ENCODE measurements around the gene ESRP2.

ESRP2 gene

DNA sequence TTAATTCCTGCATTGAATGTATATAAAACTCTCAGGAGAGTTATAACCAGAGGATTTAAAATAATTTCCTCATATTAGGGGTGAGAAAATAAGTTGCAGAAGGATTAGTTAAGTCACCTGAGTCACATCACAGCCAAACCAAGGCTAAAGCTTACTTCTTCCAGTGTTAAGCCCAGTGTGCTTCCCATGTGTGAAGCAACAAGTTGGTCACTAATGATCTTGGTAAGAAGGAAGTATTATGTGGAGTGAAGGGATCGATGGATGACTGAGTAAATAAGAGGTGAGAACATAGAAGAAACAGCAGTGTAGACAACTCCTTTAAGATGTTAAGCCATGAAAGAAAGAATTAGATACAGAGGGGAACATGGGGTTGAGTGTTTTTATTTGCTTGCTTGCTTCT is 20.6 kb downstream of the ESRP2 start:
- Histone ChIP-seq H3K4me2 (ENCODE audit: low read length) (no peak overlapping the region), H3K36me3 (ENCODE audit: control insufficient read depth, low read length) (no peaks in the 10 kb centered on the region; the same call in 1 of the 2 replicates), H3K27me3 (ENCODE audit: control insufficient read depth, low read length) (no peaks in the 10 kb centered on the region), H3K27ac (ENCODE audit: low read depth, low read length) (no peak overlapping the region), H4K20me1 (ENCODE audit: control insufficient read depth, insufficient read depth, low read depth, low read length) (no peaks in the 10 kb centered on the region), H3K4me3 (ENCODE audit: low read length) (no peak overlapping the region), H3K9me3 (ENCODE audit: control insufficient read depth, insufficient read depth, low read length) (no peaks in the 10 kb centered on the region), H3K79me2 (ENCODE audit: control insufficient read depth, low read length) (no peaks in the 10 kb centered on the region), H3K4me1 (ENCODE audit: control insufficient read depth, low read length) (peaks cover 3% of the 10 kb centered on the region; the same call in 1 of the 2 replicates), H3K9me2 (replicated peaks; ENCODE audit: control insufficient read depth, low read length) (no peaks in the 10 kb centered on the region), H3F3A (ENCODE audit: control insufficient read depth, insufficient read depth) (peaks cover 2% of the 10 kb centered on the region; the same call in 1 of the 2 replicates)
- TF ChIP-seq, protein P1, sequence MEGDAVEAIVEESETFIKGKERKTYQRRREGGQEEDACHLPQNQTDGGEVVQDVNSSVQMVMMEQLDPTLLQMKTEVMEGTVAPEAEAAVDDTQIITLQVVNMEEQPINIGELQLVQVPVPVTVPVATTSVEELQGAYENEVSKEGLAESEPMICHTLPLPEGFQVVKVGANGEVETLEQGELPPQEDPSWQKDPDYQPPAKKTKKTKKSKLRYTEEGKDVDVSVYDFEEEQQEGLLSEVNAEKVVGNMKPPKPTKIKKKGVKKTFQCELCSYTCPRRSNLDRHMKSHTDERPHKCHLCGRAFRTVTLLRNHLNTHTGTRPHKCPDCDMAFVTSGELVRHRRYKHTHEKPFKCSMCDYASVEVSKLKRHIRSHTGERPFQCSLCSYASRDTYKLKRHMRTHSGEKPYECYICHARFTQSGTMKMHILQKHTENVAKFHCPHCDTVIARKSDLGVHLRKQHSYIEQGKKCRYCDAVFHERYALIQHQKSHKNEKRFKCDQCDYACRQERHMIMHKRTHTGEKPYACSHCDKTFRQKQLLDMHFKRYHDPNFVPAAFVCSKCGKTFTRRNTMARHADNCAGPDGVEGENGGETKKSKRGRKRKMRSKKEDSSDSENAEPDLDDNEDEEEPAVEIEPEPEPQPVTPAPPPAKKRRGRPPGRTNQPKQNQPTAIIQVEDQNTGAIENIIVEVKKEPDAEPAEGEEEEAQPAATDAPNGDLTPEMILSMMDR (IDR thresholded peaks at IDR 0.05; ENCODE audit: low read depth, low read length, poor library complexity, severe bottlenecking): no peak
- TF ChIP-seq EZH2phosphoT487 (IDR thresholded peaks at IDR 0.05; ENCODE audit: borderline replicate concordance, low read length): no peak

DNA sequence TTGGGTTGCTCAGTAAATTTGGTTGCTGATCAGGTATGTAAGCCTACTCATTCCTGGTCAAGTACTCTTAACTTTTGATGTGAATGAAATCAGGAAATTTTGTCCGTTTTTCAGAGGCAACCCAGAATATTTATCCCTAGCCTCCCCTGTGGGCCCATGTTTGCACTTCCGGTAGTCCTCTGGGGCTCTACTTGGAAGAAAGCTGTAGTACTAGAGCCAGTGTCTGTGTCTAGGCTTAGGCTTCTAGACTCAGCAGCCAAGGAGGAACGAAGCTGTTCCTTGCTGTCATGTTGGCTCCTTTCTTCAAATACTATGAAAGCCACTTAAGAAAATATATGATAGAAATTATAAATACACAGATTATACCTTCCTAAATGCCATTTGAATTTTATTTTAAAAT is 21.2 kb downstream of the ESRP2 start:
- Histone ChIP-seq H3K27ac (ENCODE audit: low read depth, low read length) (no peak overlapping the region), H3K9me2 (replicated peaks; ENCODE audit: control insufficient read depth, low read length) (no peaks in the 10 kb centered on the region), H3K4me1 (ENCODE audit: control insufficient read depth, low read length) (peaks cover 3% of the 10 kb centered on the region; the same call in 1 of the 2 replicates), H3K36me3 (ENCODE audit: control insufficient read depth, low read length) (no peaks in the 10 kb centered on the region; the same call in 1 of the 2 replicates), H3K4me3 (ENCODE audit: low read length) (no peak overlapping the region), H3K79me2 (ENCODE audit: control insufficient read depth, low read length) (0 out of 2 replicates have a peak, but pooled peaks cover under 1% of the 10 kb centered on the region), H3K9me3 (ENCODE audit: control insufficient read depth, insufficient read depth, low read length) (no peaks in the 10 kb centered on the region), H4K20me1 (ENCODE audit: control insufficient read depth, insufficient read depth, low read depth, low read length) (no peaks in the 10 kb centered on the region), H3F3A (ENCODE audit: control insufficient read depth, insufficient read depth) (peaks cover 2% of the 10 kb centered on the region; the same call in 1 of the 2 replicates), H3K4me2 (ENCODE audit: low read length) (no peak overlapping the region), H3K27me3 (ENCODE audit: control insufficient read depth, low read length) (no peaks in the 10 kb centered on the region)
- TF ChIP-seq, protein P1 (IDR thresholded peaks at IDR 0.05; ENCODE audit: low read depth, low read length, poor library complexity, severe bottlenecking): no peak
- TF ChIP-seq EZH2phosphoT487 (IDR thresholded peaks at IDR 0.05; ENCODE audit: borderline replicate concordance, low read length): no peak

DNA sequence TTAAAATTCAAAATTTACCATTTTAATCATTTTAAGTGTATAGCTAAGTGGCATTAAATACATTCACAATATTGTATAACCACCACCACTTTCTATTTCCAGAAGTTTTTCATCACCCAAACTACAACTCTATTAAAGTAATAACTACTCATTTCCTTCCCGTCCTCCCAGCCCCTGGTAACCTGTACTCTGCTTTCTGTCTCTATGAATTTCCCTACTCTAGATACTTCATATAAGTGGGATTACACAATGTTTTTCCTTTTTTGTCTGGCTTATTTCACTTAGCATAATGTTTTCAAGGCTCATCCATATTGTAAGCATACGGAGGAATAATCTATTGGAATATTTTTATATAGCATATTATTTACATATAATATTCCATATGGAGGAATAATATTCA is 29.7 kb downstream of the ESRP2 start:
- H3K4me1 ChIP-seq (ENCODE audit: control insufficient read depth, low read length): no peaks in the 10 kb centered on the region
- peaks cover 2% of the 10 kb centered on the region; the same call in 1 of the 2 replicates for H3F3A ChIP-seq (ENCODE audit: control insufficient read depth, insufficient read depth)
- H3K79me2 ChIP-seq (ENCODE audit: control insufficient read depth, low read length): 0 out of 2 replicates have a peak, but pooled peaks cover 3% of the 10 kb centered on the region
- TF ChIP-seq, protein P1 (IDR thresholded peaks at IDR 0.05; ENCODE audit: low read depth, low read length, poor library complexity, severe bottlenecking): no peak
- TF ChIP-seq EZH2phosphoT487 (IDR thresholded peaks at IDR 0.05; ENCODE audit: borderline replicate concordance, low read length): no peak
- no peaks in the 10 kb centered on the region for H3K36me3 ChIP-seq (ENCODE audit: control insufficient read depth, low read length)
- H3K9me2 ChIP-seq (replicated peaks; ENCODE audit: control insufficient read depth, low read length): no peaks in the 10 kb centered on the region
- H3K27me3 ChIP-seq (ENCODE audit: control insufficient read depth, low read length): no peaks in the 10 kb centered on the region
- no peak overlapping the region for H3K4me2 ChIP-seq (ENCODE audit: low read length)
- H4K20me1 ChIP-seq (ENCODE audit: control insufficient read depth, insufficient read depth, low read depth, low read length): no peaks in the 10 kb centered on the region
- no peak overlapping the region for H3K4me3 ChIP-seq (ENCODE audit: low read length)
- H3K27ac ChIP-seq (ENCODE audit: low read depth, low read length): no peak overlapping the region
- H3K9me3 ChIP-seq (ENCODE audit: control insufficient read depth, insufficient read depth, low read length): no peaks in the 10 kb centered on the region
